ENCODE measurements around the gene DLG2. TPM values are rescaled to one million over a fixed set of nuclear protein-coding genes. Genes with fewer than 3 reads are reported as not detected.

The DLG2 gene
- total and polyA plus RNA-seq, 11 donors: 2.4 to 13.9 (median 7.1) TPM

DNA sequence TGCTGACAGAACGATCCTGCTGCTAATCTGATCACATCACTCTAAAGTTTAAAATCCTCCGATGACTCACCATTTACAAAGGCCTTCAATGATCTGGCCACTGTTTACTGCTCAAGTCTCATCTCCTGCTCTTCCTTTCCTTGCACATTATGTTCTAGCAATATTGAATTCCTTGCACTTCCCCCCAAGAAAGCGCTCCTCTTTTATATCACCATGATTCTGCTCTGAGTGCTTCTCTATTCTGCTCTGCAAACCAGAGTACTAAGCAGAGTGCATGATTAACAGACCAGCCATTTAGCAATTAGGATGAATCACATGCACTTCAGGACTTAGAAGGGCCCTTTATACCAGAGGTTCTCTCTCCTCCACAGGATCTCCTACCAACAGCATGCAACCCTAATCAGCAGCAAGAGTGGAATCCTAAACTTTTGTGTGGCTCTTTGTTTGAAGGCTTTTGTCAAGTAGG is 1218.2 kb downstream of the DLG2 start:
- Histone ChIP-seq H3K36me3 (no peaks in the 10 kb centered on the region), H3K27ac (no peak overlapping the region), H3K27me3 (no peaks in the 10 kb centered on the region), H3K4me3 (no peak overlapping the region), H3K4me1 (no peaks in the 10 kb centered on the region), H3K9me3 (no peaks in the 10 kb centered on the region)
- DNase-seq (no peak), ATAC-seq (no peak)
- TF ChIP-seq, protein P1, sequence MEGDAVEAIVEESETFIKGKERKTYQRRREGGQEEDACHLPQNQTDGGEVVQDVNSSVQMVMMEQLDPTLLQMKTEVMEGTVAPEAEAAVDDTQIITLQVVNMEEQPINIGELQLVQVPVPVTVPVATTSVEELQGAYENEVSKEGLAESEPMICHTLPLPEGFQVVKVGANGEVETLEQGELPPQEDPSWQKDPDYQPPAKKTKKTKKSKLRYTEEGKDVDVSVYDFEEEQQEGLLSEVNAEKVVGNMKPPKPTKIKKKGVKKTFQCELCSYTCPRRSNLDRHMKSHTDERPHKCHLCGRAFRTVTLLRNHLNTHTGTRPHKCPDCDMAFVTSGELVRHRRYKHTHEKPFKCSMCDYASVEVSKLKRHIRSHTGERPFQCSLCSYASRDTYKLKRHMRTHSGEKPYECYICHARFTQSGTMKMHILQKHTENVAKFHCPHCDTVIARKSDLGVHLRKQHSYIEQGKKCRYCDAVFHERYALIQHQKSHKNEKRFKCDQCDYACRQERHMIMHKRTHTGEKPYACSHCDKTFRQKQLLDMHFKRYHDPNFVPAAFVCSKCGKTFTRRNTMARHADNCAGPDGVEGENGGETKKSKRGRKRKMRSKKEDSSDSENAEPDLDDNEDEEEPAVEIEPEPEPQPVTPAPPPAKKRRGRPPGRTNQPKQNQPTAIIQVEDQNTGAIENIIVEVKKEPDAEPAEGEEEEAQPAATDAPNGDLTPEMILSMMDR (IDR thresholded peaks at IDR 0.05): no peak
- no peak for TF ChIP-seq POLR2A (IDR thresholded peaks at IDR 0.05)
- WGBS, 4 donors: 84 to 88% (median 86%) methylated on average over 3 of the region's 3 CpGs
- intact Hi-C loops (cut with DNase I): no loop called here

DNA sequence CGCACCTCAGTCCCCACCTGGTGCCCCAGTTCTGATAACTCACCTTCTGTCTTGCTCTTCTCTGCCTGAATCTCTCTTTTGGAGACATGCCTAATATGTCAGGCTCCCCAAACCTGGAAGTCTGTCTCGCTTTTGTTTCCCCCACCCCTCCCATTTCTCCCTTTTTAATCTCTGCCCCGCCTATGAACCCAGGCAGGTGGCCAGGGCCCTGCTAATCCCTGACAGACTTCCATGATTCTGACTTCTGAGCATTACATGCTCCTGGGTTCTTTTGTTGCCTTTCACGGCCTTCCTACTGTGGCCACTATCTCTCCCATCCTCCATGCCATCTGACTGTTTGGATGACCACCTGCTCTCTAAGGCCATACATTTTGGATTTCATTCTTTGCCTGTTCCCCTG is 1220.1 kb downstream of the DLG2 start:
- intact Hi-C loops (cut with DNase I): no loop called here
- ATAC-seq: no peak

DNA sequence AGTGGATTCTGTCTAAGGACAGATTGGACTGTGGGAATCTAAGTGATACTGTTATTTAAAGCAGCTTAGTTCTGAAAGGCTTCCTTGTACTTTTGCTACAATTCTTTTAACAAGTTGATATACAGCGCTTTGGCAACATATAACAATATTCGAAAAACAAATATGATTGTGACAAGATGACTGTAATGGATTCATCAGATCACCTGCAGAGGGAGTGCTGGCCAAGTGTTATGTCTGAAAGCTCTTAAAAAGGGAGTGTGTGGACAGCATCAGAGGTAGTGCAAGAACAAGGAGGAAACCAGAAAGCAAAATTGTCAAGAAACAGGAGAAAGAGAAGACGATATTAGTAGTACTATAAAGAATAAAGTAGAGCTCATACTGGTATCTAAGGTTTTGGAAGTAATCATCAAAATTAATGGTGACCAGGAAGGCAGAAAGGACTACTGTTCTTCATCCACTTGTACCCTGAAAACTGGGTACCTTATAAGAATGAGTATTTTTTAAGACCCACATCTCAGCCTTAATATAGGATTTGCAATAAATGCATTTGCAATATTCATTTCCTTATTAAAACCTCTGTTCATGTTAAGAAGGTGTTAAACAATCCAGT is 1229.0 kb downstream of the DLG2 start:
- Histone ChIP-seq H3K4me1 (no peaks in the 10 kb centered on the region), H3K4me3 (no peak overlapping the region), H3K27ac (no peak overlapping the region), H3K9me3 (no peaks in the 10 kb centered on the region), H3K36me3 (no peaks in the 10 kb centered on the region), H3K27me3 (no peaks in the 10 kb centered on the region)
- DNase-seq (no peak), ATAC-seq (no peak)
- WGBS, 4 donors: 71 to 81% (median 78%) methylated on average over 3 of the region's 3 CpGs
- intact Hi-C loops (cut with DNase I): loop anchor here in 3 of 10 donors (5.0 to 10.0 kb wide), 2 partner anchors 124 to 127 kb away; no protein-coding TSS in a partner anchor
- TF ChIP-seq POLR2A (IDR thresholded peaks at IDR 0.05): no peak
- TF ChIP-seq, protein P1 (IDR thresholded peaks at IDR 0.05): peak in 5 of 12 donors; percentile 18 to 31 (median 21)

More for the DNA sequence above, 1220.1 kb downstream of the DLG2 start:
- WGBS, 4 donors: 71 to 79% (median 74%) methylated on average over 4 of the region's 4 CpGs
- no peaks in the 10 kb centered on the region for H3K4me1 ChIP-seq
- H3K27me3 ChIP-seq: no peaks in the 10 kb centered on the region
- TF ChIP-seq POLR2A (IDR thresholded peaks at IDR 0.05): no peak
- TF ChIP-seq, protein P1 (IDR thresholded peaks at IDR 0.05): no peak
- H3K4me3 ChIP-seq: no peak overlapping the region
- H3K27ac ChIP-seq: no peak overlapping the region
- DNase-seq: no peak
- no peaks in the 10 kb centered on the region for H3K9me3 ChIP-seq
- H3K36me3 ChIP-seq: no peaks in the 10 kb centered on the region

DNA sequence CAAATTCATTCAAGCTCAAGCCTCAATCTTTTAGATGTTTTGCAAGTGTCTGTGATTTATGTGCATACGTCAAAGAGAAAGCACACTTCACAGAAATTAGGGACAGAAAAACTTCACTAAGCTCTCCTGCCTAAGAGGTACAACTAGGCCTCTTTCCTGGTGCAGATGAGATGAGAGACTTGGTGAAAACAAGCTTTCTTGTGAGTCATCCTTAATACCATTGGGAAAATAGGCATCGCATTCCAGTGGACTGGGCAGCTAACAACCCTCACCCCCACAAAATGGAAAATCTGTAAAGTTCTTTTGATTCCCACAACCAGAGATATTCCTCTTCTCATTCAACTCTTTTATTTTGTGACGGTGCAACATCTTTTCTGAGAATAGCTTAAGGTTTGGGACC is 1230.6 kb downstream of the DLG2 start:
- no peaks in the 10 kb centered on the region for H3K4me1 ChIP-seq
- no peak for DNase-seq
- H3K27ac ChIP-seq: no peak overlapping the region
- no peak overlapping the region for H3K4me3 ChIP-seq
- no peaks in the 10 kb centered on the region for H3K36me3 ChIP-seq
- TF ChIP-seq POLR2A (IDR thresholded peaks at IDR 0.05): no peak
- TF ChIP-seq, protein P1 (IDR thresholded peaks at IDR 0.05): no peak
- H3K27me3 ChIP-seq: no peaks in the 10 kb centered on the region
- no peaks in the 10 kb centered on the region for H3K9me3 ChIP-seq
- no peak for ATAC-seq
- intact Hi-C loops (cut with DNase I): loop anchor here in 3 of 10 donors (5.0 to 10.0 kb wide), 2 partner anchors 126 to 128 kb away; no protein-coding TSS in a partner anchor
- WGBS, 4 donors: 82 to 89% (median 87%) methylated on average over 3 of the region's 3 CpGs
